Measurements from ENCODE around the gene FSD1. TPM values are rescaled to one million over a fixed set of nuclear protein-coding genes. Genes with fewer than 3 reads are reported as not detected.
A peak's percentile ranks its signal among the peaks of the same experiment; 100 is the strongest.

FSD1 gene
- total and polyA plus RNA-seq, 9 of the 15 experiments (the other 6 are each of a cell fraction or from before 2014, with no cell fraction given) = 0.11 to 1.9 (median 0.94) TPM; not detected in 1

GRCh38 chr19:4267101-4267900, 37.1 kb upstream of the FSD1 start (continued):
- peak; percentile 43; the same call in 1 of the 2 replicates for TF ChIP-seq ZBTB33 (CRISPR knock-in tag; IDR thresholded peaks at IDR 0.05)
- TF ChIP-seq, protein P1, sequence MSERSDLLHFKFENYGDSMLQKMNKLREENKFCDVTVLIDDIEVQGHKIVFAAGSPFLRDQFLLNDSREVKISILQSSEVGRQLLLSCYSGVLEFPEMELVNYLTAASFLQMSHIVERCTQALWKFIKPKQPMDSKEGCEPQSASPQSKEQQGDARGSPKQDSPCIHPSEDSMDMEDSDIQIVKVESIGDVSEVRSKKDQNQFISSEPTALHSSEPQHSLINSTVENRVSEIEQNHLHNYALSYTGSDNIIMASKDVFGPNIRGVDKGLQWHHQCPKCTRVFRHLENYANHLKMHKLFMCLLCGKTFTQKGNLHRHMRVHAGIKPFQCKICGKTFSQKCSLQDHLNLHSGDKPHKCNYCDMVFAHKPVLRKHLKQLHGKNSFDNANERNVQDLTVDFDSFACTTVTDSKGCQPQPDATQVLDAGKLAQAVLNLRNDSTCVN (CRISPR knock-in tag; IDR thresholded peaks at IDR 0.05) = peak; percentile 76; the same call in 1 of the 2 replicates
- no peak for TF ChIP-seq GTF2E2 (tag; IDR thresholded peaks at IDR 0.05)
- TF ChIP-seq, protein P2, sequence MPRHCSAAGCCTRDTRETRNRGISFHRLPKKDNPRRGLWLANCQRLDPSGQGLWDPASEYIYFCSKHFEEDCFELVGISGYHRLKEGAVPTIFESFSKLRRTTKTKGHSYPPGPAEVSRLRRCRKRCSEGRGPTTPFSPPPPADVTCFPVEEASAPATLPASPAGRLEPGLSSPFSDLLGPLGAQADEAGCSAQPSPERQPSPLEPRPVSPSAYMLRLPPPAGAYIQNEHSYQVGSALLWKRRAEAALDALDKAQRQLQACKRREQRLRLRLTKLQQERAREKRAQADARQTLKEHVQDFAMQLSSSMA (CRISPR knock-in tag; IDR thresholded peaks at IDR 0.05) = no peak
- TF ChIP-seq CBX2 (IDR thresholded peaks at IDR 0.05; ENCODE audit: insufficient read depth, low read length, poor library complexity, severe bottlenecking) = no peak
- TF ChIP-seq TSC22D4 (tag; IDR thresholded peaks at IDR 0.05) = no peak
- peak; percentile 68 to 88 for TF ChIP-seq RAD21 (CRISPR knock-in tag; conservative IDR thresholded peaks at IDR 0.05 in 1 of 2, IDR thresholded peaks at IDR 0.05 in 1 of 2)
- TF ChIP-seq, protein P3, sequence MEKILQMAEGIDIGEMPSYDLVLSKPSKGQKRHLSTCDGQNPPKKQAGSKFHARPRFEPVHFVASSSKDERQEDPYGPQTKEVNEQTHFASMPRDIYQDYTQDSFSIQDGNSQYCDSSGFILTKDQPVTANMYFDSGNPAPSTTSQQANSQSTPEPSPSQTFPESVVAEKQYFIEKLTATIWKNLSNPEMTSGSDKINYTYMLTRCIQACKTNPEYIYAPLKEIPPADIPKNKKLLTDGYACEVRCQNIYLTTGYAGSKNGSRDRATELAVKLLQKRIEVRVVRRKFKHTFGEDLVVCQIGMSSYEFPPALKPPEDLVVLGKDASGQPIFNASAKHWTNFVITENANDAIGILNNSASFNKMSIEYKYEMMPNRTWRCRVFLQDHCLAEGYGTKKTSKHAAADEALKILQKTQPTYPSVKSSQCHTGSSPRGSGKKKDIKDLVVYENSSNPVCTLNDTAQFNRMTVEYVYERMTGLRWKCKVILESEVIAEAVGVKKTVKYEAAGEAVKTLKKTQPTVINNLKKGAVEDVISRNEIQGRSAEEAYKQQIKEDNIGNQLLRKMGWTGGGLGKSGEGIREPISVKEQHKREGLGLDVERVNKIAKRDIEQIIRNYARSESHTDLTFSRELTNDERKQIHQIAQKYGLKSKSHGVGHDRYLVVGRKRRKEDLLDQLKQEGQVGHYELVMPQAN (IDR thresholded peaks at IDR 0.05; ENCODE audit: borderline replicate concordance) = peak; percentile 60
- TF ChIP-seq ZNF212 (CRISPR knock-in tag; IDR thresholded peaks at IDR 0.05) = no peak
- peak; percentile 81 for TF ChIP-seq HLTF (IDR thresholded peaks at IDR 0.05)
- peak; percentile 55 for TF ChIP-seq BRD9 (IDR thresholded peaks at IDR 0.05; ENCODE audit: low read depth, partially characterized antibody)
- no peak for TF ChIP-seq TAL1 (IDR thresholded peaks at IDR 0.05)
- peak; percentile 54; the same call in 1 of the 2 replicates for TF ChIP-seq MTA1 (IDR thresholded peaks at IDR 0.05; ENCODE audit: borderline replicate concordance)
- TF ChIP-seq ZNF24 (IDR thresholded peaks at IDR 0.05) = no peak
- TF ChIP-seq CBFB (CRISPR knock-in tag; IDR thresholded peaks at IDR 0.05) = no peak
- peak; percentile 50 for TF ChIP-seq HMGN3 (IDR thresholded peaks at IDR 0.05; ENCODE audit: borderline replicate concordance, extremely low read depth, insufficient read length, low read depth, low read length)
- TF ChIP-seq RCOR1 (IDR thresholded peaks at IDR 0.05; ENCODE audit: borderline replicate concordance in 1 of 2, low read depth in 2 of 2, low read length in 2 of 2) = 0 out of 4 replicates have a peak, but pooled peaks of 1 of the 2 experiments have one; percentile 24
- TF ChIP-seq GATA2 (CRISPR knock-in tag; IDR thresholded peaks at IDR 0.05) = no peak
- TF ChIP-seq TAF15 (IDR thresholded peaks at IDR 0.05; ENCODE audit: low read depth, low read length) = no peak
- TF ChIP-seq, protein P4, sequence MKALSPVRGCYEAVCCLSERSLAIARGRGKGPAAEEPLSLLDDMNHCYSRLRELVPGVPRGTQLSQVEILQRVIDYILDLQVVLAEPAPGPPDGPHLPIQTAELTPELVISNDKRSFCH (CRISPR knock-in tag; IDR thresholded peaks at IDR 0.05) = no peak
- TF ChIP-seq, protein P4 (tag; IDR thresholded peaks at IDR 0.05) = 0 out of 2 replicates have a peak, but pooled peaks have one; percentile 29
- no peak for TF ChIP-seq ZSCAN29 (IDR thresholded peaks at IDR 0.05)
